ENCODE results near the gene HKDC1.

DNA sequence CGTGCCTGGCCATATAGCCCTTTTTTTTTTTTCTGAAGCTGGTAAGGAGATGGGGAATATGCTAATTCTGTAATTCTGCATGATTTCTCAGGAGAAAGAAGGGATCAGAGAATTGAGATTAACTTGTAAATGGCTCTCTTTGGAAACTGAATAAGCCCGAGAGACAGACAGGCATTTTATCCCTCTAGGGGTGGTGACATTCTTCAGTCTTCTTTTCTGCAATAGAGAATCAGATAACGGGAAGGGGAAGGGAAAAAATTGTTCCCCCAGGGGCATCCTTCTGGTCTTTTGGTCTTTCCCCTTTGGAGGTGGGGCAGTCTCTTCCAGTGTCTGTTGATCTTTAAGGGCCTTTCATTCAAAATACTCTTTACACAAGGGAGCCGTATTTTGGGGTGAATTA lies 92.4 kb downstream of the HKDC1 start:
- TF ChIP-seq, protein P1, sequence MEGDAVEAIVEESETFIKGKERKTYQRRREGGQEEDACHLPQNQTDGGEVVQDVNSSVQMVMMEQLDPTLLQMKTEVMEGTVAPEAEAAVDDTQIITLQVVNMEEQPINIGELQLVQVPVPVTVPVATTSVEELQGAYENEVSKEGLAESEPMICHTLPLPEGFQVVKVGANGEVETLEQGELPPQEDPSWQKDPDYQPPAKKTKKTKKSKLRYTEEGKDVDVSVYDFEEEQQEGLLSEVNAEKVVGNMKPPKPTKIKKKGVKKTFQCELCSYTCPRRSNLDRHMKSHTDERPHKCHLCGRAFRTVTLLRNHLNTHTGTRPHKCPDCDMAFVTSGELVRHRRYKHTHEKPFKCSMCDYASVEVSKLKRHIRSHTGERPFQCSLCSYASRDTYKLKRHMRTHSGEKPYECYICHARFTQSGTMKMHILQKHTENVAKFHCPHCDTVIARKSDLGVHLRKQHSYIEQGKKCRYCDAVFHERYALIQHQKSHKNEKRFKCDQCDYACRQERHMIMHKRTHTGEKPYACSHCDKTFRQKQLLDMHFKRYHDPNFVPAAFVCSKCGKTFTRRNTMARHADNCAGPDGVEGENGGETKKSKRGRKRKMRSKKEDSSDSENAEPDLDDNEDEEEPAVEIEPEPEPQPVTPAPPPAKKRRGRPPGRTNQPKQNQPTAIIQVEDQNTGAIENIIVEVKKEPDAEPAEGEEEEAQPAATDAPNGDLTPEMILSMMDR (IDR thresholded peaks at IDR 0.05): no peak
- TF ChIP-seq PHF8 (IDR thresholded peaks at IDR 0.05; ENCODE audit: borderline replicate concordance, low read depth) (no peak), MAX (IDR thresholded peaks at IDR 0.05) (no peak), POLR2A (IDR thresholded peaks at IDR 0.05; ENCODE audit: low read length) (no peak), FOSL2 (IDR thresholded peaks at IDR 0.05) (no peak), FOSL2 (CRISPR knock-in tag; IDR thresholded peaks at IDR 0.05) (no peak), EP300 (IDR thresholded peaks at IDR 0.05) (no peak), NR3C1 (IDR thresholded peaks at IDR 0.05) (no peak), HOXA7 (CRISPR knock-in tag; IDR thresholded peaks at IDR 0.05) (no peak), USF2 (IDR thresholded peaks at IDR 0.05) (no peak), RFX5 (IDR thresholded peaks at IDR 0.05) (no peak), E2F6 (IDR thresholded peaks at IDR 0.05; ENCODE audit: borderline replicate concordance, low read depth) (no peak)
- TF ChIP-seq, protein P2, sequence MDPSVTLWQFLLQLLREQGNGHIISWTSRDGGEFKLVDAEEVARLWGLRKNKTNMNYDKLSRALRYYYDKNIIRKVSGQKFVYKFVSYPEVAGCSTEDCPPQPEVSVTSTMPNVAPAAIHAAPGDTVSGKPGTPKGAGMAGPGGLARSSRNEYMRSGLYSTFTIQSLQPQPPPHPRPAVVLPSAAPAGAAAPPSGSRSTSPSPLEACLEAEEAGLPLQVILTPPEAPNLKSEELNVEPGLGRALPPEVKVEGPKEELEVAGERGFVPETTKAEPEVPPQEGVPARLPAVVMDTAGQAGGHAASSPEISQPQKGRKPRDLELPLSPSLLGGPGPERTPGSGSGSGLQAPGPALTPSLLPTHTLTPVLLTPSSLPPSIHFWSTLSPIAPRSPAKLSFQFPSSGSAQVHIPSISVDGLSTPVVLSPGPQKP (IDR thresholded peaks at IDR 0.05; ENCODE audit: low read depth, low read length): no peak
